COLO668 (cell line): Measurements from ENCODE around the gene MYRIP.
A peak's percentile ranks its signal among the peaks of the same experiment; 100 is the strongest.

Source experiments
- DNase-seq: peaks from one replicate; lab custom pipeline; 2025; ENCODE audit not compliant: unreplicated experiment; lab: John Stamatoyannopoulos, UW

MYRIP gene

GRCh38 chr3:40309418-40309924, 500.1 kb downstream of the MYRIP start, which contains the start of gene EIF1B:
Gene EIF1B (plus strand): TSS chr3:40309707. CDS start chr3:40309942, 235 bp downstream.
- peak; percentile 95 for DNase-seq
